Upper lobe of left lung (tissue), 4 donors: ENCODE measurements around the gene DLX5.

Experiments
- EP300 ChIP-seq, 4 donors: sonication (generic); formaldehyde crosslinking; IDR thresholded peaks; one replicate each; pipeline ENCODE4 v1.5.1; 2017; ENCODE audit warnings: antibody characterized with exemption in 4 of 4, control low read depth in 2 of 4
- POLR2A ChIP-seq, 4 donors: fragments of 450-650 bp; IDR thresholded peaks; one replicate each; pipeline ENCODE4 v1.5.1; 2016 to 2017; ENCODE audit warnings: antibody characterized with exemption in 4 of 4, mild to moderate bottlenecking in 2 of 4
- POLR2AphosphoS5 ChIP-seq, 2 donors: sonication (generic); formaldehyde crosslinking; IDR thresholded peaks; one replicate each; pipeline ENCODE4 v1.5.1; 2017; ENCODE audit warnings: antibody characterized with exemption in 2 of 2
- TF ChIP-seq, protein P1 (sequence below), 6 experiments: fragments of 450-650 bp in 4 of 6; fragments of 200-600 bp in 2 of 6; sonication (generic) in 2 of 6; IDR thresholded peaks; one replicate each; pipeline ENCODE4 v1.5.1; 2016 to 2019; ENCODE audit warnings: antibody characterized with exemption in 6 of 6

GRCh38 chr7:97024209-97025129 is at the start of gene DLX5:
- no peak for TF ChIP-seq POLR2A (IDR thresholded peaks at IDR 0.05)
- TF ChIP-seq, protein P1, sequence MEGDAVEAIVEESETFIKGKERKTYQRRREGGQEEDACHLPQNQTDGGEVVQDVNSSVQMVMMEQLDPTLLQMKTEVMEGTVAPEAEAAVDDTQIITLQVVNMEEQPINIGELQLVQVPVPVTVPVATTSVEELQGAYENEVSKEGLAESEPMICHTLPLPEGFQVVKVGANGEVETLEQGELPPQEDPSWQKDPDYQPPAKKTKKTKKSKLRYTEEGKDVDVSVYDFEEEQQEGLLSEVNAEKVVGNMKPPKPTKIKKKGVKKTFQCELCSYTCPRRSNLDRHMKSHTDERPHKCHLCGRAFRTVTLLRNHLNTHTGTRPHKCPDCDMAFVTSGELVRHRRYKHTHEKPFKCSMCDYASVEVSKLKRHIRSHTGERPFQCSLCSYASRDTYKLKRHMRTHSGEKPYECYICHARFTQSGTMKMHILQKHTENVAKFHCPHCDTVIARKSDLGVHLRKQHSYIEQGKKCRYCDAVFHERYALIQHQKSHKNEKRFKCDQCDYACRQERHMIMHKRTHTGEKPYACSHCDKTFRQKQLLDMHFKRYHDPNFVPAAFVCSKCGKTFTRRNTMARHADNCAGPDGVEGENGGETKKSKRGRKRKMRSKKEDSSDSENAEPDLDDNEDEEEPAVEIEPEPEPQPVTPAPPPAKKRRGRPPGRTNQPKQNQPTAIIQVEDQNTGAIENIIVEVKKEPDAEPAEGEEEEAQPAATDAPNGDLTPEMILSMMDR (IDR thresholded peaks at IDR 0.05), result no peak
- no peak for TF ChIP-seq EP300 (IDR thresholded peaks at IDR 0.05)
- no peak for TF ChIP-seq POLR2AphosphoS5 (IDR thresholded peaks at IDR 0.05)
